Cardiac fibroblast (primary cell): ENCODE results near the gene MBP.

Experiments
- DNase-seq, 2 donors: peaks; one replicate each; pipeline versions ENCODE4 v3.0.0 to v3.0.0-alpha.2; 2010; ENCODE audit warnings: low read depth in 2 of 2
- H3K4me3 ChIP-seq, 2 donors: replicated peaks in 1 of 2; 1 replicate in 1 of 2; 2 replicates in 1 of 2; pipeline ENCODE4 v1.5.1; 2011; ENCODE audit warnings: low read depth in 2 of 2, low read length in 2 of 2, mild to moderate bottlenecking in 2 of 2, moderate library complexity in 1 of 2
- TF ChIP-seq, protein P1 (sequence below): IDR thresholded peaks from one replicate; pipeline ENCODE4 v1.5.1; 2011; ENCODE audit warnings: low read depth, mild to moderate bottlenecking, low read length, inconsistent platforms

Gene MBP

DNA sequence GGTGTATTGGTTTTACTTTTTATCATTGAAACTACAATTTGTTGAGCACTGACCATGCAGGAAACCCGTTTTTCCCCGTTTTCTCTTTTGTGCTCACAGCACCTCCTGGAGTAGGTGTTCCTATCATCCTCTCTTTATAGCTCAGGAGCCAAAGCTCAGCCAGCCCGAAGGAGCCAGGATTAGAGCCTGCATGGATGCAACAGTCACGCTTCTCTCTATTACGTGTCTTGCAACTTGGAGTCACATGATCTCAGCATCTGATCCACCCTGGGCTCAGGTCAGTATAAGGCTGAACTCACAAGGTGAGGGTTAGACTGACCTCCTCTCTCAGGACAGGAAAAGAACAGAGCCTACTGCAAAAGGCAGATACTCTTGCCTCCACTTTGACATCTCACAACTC is 150.5 kb downstream of the MBP start:
- no peak overlapping the region for H3K4me3 ChIP-seq
- TF ChIP-seq, protein P1, sequence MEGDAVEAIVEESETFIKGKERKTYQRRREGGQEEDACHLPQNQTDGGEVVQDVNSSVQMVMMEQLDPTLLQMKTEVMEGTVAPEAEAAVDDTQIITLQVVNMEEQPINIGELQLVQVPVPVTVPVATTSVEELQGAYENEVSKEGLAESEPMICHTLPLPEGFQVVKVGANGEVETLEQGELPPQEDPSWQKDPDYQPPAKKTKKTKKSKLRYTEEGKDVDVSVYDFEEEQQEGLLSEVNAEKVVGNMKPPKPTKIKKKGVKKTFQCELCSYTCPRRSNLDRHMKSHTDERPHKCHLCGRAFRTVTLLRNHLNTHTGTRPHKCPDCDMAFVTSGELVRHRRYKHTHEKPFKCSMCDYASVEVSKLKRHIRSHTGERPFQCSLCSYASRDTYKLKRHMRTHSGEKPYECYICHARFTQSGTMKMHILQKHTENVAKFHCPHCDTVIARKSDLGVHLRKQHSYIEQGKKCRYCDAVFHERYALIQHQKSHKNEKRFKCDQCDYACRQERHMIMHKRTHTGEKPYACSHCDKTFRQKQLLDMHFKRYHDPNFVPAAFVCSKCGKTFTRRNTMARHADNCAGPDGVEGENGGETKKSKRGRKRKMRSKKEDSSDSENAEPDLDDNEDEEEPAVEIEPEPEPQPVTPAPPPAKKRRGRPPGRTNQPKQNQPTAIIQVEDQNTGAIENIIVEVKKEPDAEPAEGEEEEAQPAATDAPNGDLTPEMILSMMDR = no peak
- no peak for DNase-seq

DNA sequence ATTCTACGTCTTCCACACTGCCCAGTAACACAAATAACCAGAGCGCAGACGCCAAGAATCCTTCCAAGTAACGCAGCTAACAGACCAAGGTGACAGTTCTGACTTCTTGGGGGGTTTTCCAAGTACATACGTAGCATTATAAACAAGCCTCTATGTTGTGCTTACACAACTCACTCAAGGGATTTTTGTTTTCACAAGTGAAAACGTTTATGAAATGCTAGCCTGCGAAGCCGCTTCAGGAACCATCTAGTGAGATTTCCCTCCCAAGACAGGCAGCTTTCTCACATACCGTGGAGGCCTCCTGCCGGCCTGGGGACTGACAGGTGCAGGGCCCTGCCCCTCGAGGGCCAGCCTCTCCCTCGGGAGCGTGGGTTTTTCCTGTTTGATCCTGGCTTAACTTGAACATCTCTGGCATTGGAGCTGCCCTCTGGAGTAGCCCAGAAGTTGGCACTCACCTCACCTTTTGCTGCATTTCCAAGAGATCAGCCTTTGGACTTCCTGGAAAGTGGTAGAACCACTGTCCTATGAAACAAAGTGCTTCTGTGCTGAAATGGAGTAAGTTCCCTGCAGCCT is 151.1 kb downstream of the MBP start:
- H3K4me3 ChIP-seq = no peak overlapping the region
- TF ChIP-seq, protein P1 = no peak
- no peak for DNase-seq

DNA sequence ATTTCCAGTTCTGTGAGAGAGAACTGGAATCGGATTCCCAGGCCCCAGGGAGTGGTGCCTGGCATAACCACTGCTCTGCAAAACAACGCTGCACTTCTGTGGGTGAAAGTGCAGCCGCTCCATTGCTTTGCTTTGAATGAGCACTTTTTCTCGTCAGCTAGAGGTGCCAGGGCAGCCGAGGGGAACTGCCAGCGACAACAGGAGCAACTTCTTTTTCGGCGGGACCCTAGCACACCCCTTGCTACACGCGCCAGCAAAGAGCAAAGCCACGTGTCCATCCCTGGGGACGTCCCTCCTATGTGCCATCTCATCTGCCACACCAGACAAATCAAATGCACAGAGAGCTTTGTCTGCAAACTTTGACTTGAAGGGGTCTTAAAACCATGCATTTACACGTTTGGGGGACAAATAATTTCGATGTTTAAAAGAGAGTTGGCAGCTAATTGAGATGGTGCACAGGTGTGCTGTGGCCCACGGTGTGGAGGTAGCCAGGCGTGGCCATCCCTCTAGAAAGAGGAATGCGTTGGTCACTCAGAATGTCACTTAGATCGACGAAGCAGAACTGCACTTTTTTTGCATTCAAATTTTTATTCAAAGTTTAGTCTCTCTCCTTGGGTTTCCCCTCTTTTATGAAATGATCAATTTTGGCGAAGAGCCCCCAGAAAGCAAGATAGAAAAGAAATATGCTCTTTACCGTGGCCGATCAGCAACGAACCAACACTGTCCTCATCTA is 151.8 kb downstream of the MBP start:
- no peak overlapping the region for H3K4me3 ChIP-seq
- TF ChIP-seq, protein P1 = no peak
- DNase-seq = no peak

DNA sequence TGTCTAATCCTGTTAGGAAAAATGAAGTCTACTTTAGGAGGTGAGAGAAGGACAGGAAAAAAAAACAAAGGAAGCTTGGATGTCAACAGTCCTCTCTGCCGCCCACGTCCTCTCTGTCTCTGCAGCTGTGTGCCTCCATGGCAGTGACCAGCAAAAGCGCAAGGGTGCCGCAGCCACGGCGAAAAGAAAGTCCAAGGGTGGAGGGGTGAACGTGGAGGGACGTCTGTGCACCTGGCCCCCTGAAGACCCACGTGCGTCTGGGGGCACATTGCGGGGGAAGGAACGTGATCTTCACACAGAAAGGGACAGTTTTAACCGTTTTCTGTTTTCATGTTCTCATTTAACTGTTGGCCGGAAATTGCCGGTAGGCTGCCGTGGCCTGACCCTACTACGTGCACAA is 152.7 kb downstream of the MBP start:
- DNase-seq = no peak
- H3K4me3 ChIP-seq = no peak overlapping the region
- TF ChIP-seq, protein P1 = no peak

DNA sequence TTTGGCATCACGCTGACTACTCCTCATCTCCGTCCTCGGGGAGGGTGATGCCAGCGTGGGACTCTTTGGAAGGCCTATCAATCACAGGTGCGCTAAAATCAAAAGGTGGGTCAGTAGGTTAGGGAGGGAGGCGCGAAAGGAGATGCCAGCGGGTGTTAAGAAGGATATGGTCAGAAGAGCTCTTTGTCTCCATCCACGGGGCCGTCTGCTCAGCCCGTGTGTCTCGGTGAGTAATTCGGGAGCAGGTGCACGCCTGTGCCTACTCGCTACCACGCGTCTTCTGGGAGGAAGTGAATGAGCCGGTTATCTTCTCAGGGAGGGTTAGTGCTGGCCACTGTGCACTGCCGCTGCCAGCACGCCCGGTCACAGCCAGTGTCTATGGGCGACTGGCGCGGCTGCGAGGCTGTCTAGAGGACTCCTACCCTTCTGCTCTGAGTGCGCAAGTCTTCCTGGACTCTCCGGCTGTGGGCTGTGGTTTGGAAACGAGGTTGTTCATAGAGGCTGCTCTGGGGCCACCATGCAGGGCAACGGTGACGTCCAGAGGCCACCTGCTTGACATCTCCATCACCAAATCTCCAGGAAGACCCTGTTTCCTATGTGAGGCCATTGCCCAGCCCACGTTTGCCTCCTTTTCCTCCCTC is 153.4 kb downstream of the MBP start:
- TF ChIP-seq, protein P1 = no peak
- no peak overlapping the region for H3K4me3 ChIP-seq
- DNase-seq = no peak

DNA sequence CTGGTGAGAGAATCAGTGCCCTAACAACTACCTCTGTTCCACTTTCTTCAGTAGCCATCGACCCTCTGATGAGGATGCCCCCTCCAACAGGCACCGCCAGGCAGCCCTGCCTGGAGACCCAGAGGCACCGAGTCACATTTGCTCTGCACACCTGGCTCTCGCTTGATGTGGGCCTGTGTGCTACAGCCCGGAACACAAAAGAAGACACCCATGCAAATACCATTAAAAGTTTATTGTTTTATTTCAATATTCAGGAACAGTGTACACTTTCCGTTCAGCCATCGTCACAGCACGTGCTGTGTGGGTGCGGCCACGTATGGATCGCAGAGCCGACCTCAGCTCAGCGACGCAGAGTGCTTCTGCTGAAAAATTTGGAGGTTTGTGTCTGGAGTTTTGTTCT is 154.0 kb downstream of the MBP start:
- H3K4me3 ChIP-seq = no peak overlapping the region
- TF ChIP-seq, protein P1 = no peak
- DNase-seq = no peak
